Neural progenitor cell (in vitro differentiated cells): ENCODE results near the gene ERGIC3.
"Not testable (repeated sequence)": the region's sequence is repeated elsewhere in the genome, so short reads cannot be mapped to it uniquely, and the experiment has no call there.

Experiments
- CTCF ChIP-seq: fragments of 200-600 bp; sonication (generic); IDR thresholded peaks from 2 replicates; pipeline ENCODE4 v1.5.1; 2017; ENCODE audit warnings: antibody characterized with exemption, mild to moderate bottlenecking
- EZH2 ChIP-seq: fragments of 200-600 bp; sonication (generic); IDR thresholded peaks from 2 replicates; pipeline ENCODE4 v1.6.1; 2017; ENCODE audit warnings: antibody characterized with exemption, mild to moderate bottlenecking, moderate library complexity
- EZH2phosphoT487 ChIP-seq: fragments of 200-600 bp; sonication (generic); IDR thresholded peaks from 2 replicates; pipeline ENCODE4 v1.6.1; 2017; ENCODE audit warnings: antibody characterized with exemption

- not testable (repeated sequence) for TF ChIP-seq CTCF, EZH2phosphoT487, EZH2
These were observed 13.6 kb downstream of the ERGIC3 start for GRCh38 chr20:35555461-35555860.
